SK-N-MC (cell line): ENCODE data around the gene OSBPL5.

Experiments
- EZH2 ChIP-seq: fragments of 200-600 bp; sonication (generic); IDR thresholded peaks from one replicate; pipeline ENCODE4 v1.6.1; 2017; ENCODE audit warnings: antibody characterized with exemption
- FOXP2 ChIP-seq: optimal IDR thresholded peaks from 2 replicates; pipeline ENCODE3; 2011; ENCODE audit warnings: mild to moderate bottlenecking, moderate library complexity; ENCODE audit not compliant: insufficient read depth; ENCODE audit errors: extremely low read length, control extremely low read depth
- POLR2AphosphoS5 ChIP-seq: IDR thresholded peaks from 2 replicates; pipeline ENCODE4 v1.6.1; 2012; ENCODE audit warnings: mild to moderate bottlenecking, low read depth, low read length, borderline replicate concordance

DNA sequence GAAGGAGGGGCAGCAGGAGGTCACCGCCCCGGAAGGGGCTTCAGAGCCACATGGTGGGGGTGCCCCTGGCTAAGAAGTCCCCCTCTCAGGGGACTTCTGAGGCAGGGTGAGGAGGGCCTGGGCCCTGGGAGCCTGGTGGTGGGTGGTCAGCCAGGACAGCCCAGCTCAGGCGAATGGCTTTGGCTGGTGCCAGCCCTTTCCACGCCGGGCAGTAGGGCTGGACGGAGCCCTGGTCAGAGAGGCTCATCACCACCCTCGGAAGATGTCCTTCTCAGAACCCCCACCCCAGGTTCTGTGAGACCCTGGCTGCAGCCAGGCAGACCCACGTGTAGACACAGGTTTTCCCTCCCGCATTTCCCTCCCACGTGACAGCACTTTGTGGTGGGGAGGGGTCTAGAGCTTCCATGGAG, 35.9 kb downstream of the OSBPL5 start:
- no peak for TF ChIP-seq POLR2AphosphoS5
- no peak for TF ChIP-seq FOXP2
- TF ChIP-seq EZH2, result no peak
